Lower lobe of right lung (tissue), 2 donors: ENCODE measurements around the gene CYSTM1. TPM values are rescaled to one million over a fixed set of nuclear protein-coding genes. Genes with fewer than 3 reads are reported as not detected.

Experiments used
- ATAC-seq, 2 donors: fragments of 200-7000 bp; cut with Tn5 transposase; one replicate each; pipeline ENCODE4 v1.9.1; 2020 to 2022; ENCODE audit warnings: mild to moderate bottlenecking in 2 of 2, moderate library complexity in 2 of 2
- DNase-seq: peaks from one replicate; pipeline ENCODE4 v3.0.0-alpha.2; 2020
- H3K27ac ChIP-seq: fragments of 200-600 bp; one replicate; pipeline ENCODE4 v1.8.0; 2022
- H3K27me3 ChIP-seq: fragments of 200-600 bp; one replicate; pipeline ENCODE4 v1.8.0; 2022; ENCODE audit warnings: low read depth
- H3K36me3 ChIP-seq: fragments of 200-600 bp; one replicate; pipeline ENCODE4 v1.8.0; 2022; ENCODE audit warnings: mild to moderate bottlenecking
- H3K4me1 ChIP-seq: fragments of 200-600 bp; one replicate; pipeline ENCODE4 v1.8.0; 2022
- H3K4me3 ChIP-seq: fragments of 200-600 bp; one replicate; pipeline ENCODE4 v1.8.0; 2022; ENCODE audit warnings: mild to moderate bottlenecking
- H3K9me3 ChIP-seq: fragments of 200-600 bp; one replicate; pipeline ENCODE4 v1.8.0; 2022
- intact Hi-C: fragments of 100-400 bp; cut with DNase I; formaldehyde crosslinking; loops from one replicate; pipeline ENCODE4 v1.11.0; 2022
- total RNA-seq: library from RNA; stranded (reverse); fragmentation: NEBNext Ultra II Directional; extraction: Animal tissue kit (Norgen Biotek cat#: 25700); gene quantifications from one replicate; pipeline ENCODE4 v1.2.1, GENCODE V29; 2021
- TF ChIP-seq, protein P1 (sequence below): fragments of 200-600 bp; IDR thresholded peaks from one replicate; pipeline ENCODE4 v1.8.0; 2022; ENCODE audit warnings: antibody characterized with exemption, mild to moderate bottlenecking
- donor health status: DM: no; HTN: yes; CAD: no; lungs with severe emphysema.

The CYSTM1 gene
- total RNA-seq, 1 donor from 2014 or later = 80.4 TPM

DNA sequence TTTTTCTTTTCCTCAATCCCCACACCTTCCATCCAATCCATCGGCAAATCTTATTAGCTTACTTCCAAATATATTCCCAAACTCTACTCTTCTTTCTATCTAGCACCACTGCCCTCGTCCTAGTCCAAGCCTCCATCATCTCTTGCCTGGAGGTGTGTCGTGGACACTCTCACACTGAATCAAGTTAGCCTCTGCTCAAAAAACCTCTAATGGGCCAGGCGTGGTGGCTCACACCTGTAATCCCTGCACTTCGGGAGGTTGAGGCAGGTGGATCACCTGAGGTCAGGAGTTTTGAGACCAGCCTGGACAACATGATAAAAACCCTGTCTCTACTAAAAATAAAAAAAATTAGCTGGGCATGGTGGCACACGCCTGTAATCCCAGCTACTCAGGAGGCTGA is 81.7 kb downstream of the CYSTM1 start:
- peaks cover 57% of the 10 kb centered on the region for H3K4me1 ChIP-seq
- no peak for DNase-seq
- intact Hi-C loops = no loop called here

DNA sequence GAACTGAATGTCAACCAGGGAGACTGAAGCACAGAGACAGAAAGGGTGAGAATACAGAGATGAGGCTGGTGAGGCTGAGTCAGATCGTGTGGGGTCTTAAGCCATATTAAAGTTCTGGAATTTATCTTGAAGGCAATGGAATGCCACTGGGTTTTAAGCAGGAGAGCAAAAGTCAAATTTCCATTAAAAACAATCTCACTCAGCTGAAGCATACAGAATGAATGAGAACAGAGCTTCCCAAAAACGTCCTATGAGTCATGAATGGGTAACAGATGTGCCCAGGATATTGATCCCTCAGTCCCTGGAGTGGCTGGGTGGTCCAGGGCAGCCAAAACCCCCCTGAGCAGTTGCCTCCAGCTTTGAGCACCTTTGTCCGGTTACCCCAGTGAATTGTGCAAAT is 83.0 kb downstream of the CYSTM1 start:
- intact Hi-C loops = no loop called here
- peaks cover 56% of the 10 kb centered on the region for H3K4me1 ChIP-seq
- no peak for ATAC-seq

More for the DNA sequence above, 81.7 kb downstream of the CYSTM1 start:
- no peak for ATAC-seq
- Histone ChIP-seq H3K9me3 (no peaks in the 10 kb centered on the region), H3K27me3 (no peaks in the 10 kb centered on the region), H3K27ac (no peak overlapping the region), H3K4me3 (no peak overlapping the region), H3K36me3 (peaks cover 9% of the 10 kb centered on the region)
- TF ChIP-seq, protein P1, sequence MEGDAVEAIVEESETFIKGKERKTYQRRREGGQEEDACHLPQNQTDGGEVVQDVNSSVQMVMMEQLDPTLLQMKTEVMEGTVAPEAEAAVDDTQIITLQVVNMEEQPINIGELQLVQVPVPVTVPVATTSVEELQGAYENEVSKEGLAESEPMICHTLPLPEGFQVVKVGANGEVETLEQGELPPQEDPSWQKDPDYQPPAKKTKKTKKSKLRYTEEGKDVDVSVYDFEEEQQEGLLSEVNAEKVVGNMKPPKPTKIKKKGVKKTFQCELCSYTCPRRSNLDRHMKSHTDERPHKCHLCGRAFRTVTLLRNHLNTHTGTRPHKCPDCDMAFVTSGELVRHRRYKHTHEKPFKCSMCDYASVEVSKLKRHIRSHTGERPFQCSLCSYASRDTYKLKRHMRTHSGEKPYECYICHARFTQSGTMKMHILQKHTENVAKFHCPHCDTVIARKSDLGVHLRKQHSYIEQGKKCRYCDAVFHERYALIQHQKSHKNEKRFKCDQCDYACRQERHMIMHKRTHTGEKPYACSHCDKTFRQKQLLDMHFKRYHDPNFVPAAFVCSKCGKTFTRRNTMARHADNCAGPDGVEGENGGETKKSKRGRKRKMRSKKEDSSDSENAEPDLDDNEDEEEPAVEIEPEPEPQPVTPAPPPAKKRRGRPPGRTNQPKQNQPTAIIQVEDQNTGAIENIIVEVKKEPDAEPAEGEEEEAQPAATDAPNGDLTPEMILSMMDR = no peak

DNA sequence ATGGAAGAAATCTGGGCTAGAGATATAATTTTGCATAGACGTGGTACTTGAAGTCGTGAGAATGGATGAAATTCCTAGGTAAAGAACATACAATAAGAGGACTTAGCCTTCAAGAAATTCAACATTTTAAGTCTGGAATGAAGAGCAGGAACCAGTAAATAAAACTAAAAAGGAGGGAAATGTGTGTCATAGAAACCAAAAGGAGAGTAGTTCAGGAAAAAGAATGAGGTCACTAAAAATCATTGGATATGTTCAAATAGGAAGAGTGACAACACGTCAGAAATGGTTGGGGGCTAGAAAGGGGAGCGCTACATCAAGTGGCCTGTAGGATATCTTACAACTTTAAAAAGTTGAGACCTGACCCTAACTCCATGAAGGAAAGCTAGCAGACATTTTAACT is 83.9 kb downstream of the CYSTM1 start:
- peak overlapping the region; percentile 0 for H3K27ac ChIP-seq

More for the DNA sequence above, 83.0 kb downstream of the CYSTM1 start:
- Histone ChIP-seq H3K4me3 (no peak overlapping the region), H3K9me3 (no peaks in the 10 kb centered on the region), H3K27ac (no peak overlapping the region), H3K36me3 (peaks cover 9% of the 10 kb centered on the region), H3K27me3 (no peaks in the 10 kb centered on the region)
- TF ChIP-seq, protein P1 = no peak
- no peak for DNase-seq

DNA sequence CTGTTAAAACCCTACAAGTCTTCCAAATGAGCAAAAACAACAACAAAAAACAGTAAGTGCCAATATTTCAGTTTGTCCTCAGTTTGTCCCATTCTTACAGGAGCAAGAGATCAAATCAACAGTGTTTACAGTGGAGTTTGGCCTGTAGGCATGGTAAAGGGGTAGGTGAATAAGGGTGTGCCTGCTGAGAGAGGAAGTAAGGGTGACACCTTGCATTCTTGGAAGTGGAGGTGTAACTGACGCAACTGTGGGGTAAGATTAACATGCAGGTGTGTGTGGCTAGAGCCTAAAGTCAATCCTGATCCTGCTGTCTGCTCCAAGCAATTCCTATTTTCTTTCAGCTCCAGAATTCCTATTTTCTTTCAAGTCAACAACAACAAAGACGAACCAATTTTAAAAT is 84.5 kb downstream of the CYSTM1 start:
- TF ChIP-seq, protein P1 = no peak
- Histone ChIP-seq H3K27ac (peak overlapping the region; percentile 0), H3K27me3 (no peaks in the 10 kb centered on the region), H3K36me3 (peaks cover 9% of the 10 kb centered on the region), H3K4me1 (peaks cover 41% of the 10 kb centered on the region), H3K4me3 (no peak overlapping the region), H3K9me3 (no peaks in the 10 kb centered on the region)
- no peak for DNase-seq
- ATAC-seq = peak; percentile 40 to 63
- intact Hi-C loops = no loop called here

More for the DNA sequence above, 83.9 kb downstream of the CYSTM1 start:
- ATAC-seq (no peak), DNase-seq (no peak)
- Histone ChIP-seq H3K4me1 (peaks cover 48% of the 10 kb centered on the region), H3K27me3 (no peaks in the 10 kb centered on the region), H3K36me3 (peaks cover 9% of the 10 kb centered on the region), H3K4me3 (no peak overlapping the region), H3K9me3 (no peaks in the 10 kb centered on the region)
- TF ChIP-seq, protein P1 = no peak
- intact Hi-C loops = no loop called here

DNA sequence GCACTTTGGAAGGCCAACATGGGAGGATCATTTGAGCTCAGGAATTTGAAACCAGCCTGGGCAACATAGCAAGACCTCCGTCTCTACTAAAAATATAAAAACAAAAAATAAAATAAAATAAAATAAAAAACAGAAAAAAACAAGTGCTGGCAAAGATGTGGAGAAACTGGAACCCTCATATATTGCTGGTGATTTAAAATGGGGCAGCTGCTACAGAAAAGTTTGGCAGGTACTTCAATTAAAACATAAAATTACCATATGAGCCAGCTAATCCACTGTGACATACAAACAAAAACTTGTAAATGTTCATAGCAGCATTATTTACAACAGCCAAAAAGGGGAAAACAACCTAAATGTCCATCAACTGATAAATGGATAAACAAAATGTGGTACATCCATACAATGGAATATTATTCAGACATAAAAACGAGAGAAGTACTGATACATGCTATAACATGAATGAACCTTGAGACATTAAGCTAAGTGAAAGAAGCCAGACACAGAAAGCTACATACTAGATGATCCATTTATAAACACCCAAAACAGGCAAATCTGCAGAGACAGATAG is 85.2 kb downstream of the CYSTM1 start:
- DNase-seq = no peak
- no peaks in the 10 kb centered on the region for H3K27me3 ChIP-seq
- intact Hi-C loops = no loop called here
- peaks cover 37% of the 10 kb centered on the region for H3K4me1 ChIP-seq
- no peaks in the 10 kb centered on the region for H3K9me3 ChIP-seq
- H3K27ac ChIP-seq = no peak overlapping the region
- peaks cover 9% of the 10 kb centered on the region for H3K36me3 ChIP-seq
- H3K4me3 ChIP-seq = no peak overlapping the region
- ATAC-seq = no peak
- TF ChIP-seq, protein P1 = no peak
